ENCODE measurements around the gene CSTPP1. TPM values are rescaled to one million over a fixed set of nuclear protein-coding genes. Genes with fewer than 3 reads are reported as not detected.

Gene CSTPP1
- total and polyA plus RNA-seq, 3 donors from 2014 or later: 39.0 to 70.0 (median 44.9) TPM

DNA sequence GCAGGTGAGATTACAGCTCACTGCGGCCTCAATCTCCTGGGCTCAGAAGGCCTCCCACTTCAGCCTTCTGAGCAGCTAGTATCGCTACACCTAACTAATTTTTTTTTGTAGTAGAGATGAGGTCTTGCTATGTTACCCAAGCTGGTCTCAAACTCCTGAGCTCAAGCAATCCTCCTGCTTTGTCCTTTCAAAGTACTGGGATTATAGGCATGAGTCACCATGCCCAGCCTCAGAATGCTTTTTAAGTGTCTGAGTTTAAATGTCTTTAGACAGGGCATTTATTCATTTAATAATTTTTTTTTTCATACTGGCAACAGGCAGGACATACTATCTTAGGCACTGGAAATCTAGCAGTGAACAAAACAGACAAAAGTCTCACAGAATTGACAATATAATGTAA is 45.9 kb upstream of the CSTPP1 start:
- Histone ChIP-seq H3K27ac (no peak overlapping the region), H3K4me1 (peaks cover 3% of the 10 kb centered on the region), H3K27me3 (no peaks in the 10 kb centered on the region), H3K4me3 (no peak overlapping the region), H3K9me3 (no peaks in the 10 kb centered on the region), H3K36me3 (ENCODE audit: low read depth, missing control alignments) (no peaks in the 10 kb centered on the region)
- WGBS, 2 donors: 91 to 95% methylated on average over 2 of the region's 2 CpGs
- no peak for TF ChIP-seq POLR2A (IDR thresholded peaks at IDR 0.05)
- TF ChIP-seq, protein P1, sequence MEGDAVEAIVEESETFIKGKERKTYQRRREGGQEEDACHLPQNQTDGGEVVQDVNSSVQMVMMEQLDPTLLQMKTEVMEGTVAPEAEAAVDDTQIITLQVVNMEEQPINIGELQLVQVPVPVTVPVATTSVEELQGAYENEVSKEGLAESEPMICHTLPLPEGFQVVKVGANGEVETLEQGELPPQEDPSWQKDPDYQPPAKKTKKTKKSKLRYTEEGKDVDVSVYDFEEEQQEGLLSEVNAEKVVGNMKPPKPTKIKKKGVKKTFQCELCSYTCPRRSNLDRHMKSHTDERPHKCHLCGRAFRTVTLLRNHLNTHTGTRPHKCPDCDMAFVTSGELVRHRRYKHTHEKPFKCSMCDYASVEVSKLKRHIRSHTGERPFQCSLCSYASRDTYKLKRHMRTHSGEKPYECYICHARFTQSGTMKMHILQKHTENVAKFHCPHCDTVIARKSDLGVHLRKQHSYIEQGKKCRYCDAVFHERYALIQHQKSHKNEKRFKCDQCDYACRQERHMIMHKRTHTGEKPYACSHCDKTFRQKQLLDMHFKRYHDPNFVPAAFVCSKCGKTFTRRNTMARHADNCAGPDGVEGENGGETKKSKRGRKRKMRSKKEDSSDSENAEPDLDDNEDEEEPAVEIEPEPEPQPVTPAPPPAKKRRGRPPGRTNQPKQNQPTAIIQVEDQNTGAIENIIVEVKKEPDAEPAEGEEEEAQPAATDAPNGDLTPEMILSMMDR (IDR thresholded peaks at IDR 0.05): no peak
- no peak for DNase-seq
- intact Hi-C loops (cut with DNase I; ENCODE audit: low total_unique reads): loop anchor here (10.0 kb wide), 1 partner anchor 464 kb away; the partner anchor contains the start of gene MYBPC3

DNA sequence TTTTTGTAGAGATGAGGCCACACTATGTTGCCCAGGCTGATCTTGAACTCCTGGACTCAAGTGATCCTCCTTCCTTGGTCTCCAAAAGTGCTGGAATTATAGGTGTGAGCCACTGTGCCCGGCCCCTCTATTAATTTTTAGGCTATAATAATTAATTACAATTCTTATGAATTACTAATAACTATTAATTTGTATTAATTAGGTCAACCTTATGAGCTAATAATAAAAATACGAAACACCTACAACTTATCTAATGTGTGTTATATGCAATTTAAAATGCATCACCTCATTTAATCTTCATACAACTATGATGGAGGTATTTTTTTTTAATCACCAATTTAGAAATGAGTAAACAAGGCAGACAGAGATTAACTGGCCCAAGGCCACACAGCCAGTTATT is 44.5 kb upstream of the CSTPP1 start:
- WGBS, 2 donors: 92% methylated on average over 2 of the region's 2 CpGs
- H3K36me3 ChIP-seq (ENCODE audit: low read depth, missing control alignments): no peaks in the 10 kb centered on the region
- no peak for TF ChIP-seq POLR2A (IDR thresholded peaks at IDR 0.05)
- TF ChIP-seq, protein P1 (IDR thresholded peaks at IDR 0.05): no peak

DNA sequence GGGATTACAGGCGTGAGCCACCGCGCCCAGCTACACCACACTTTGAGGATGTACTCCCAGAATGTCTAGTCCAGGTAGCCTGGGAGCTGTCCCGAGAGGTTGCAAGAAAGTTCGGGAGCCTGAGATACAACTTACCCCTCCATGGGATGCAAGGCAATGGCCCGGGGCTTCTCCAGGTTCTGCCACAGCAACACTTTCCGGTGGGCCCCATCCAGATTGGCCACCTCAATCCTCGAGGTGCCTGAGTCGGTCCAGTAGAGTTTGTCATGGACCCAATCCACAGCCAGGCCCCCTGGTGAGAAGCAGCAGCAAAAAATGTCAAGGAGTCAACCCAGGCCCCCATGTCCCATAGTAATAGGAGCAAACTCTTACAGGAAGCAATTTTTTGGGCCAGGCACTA is 43.7 kb upstream of the CSTPP1 start:
- peaks cover 7% of the 10 kb centered on the region for H3K4me1 ChIP-seq
- DNase-seq: no peak
- 89 to 94% methylated on average over 7 to 9 of the region's 9 CpGs for WGBS, 2 donors
- H3K27ac ChIP-seq: no peak overlapping the region
- no peak overlapping the region for H3K4me3 ChIP-seq
- H3K27me3 ChIP-seq: no peaks in the 10 kb centered on the region
- intact Hi-C loops (cut with DNase I; ENCODE audit: low total_unique reads): loop anchor here (10.0 kb wide), 1 partner anchor 462 kb away; the partner anchor contains the start of gene MYBPC3
- H3K36me3 ChIP-seq (ENCODE audit: low read depth, missing control alignments): no peaks in the 10 kb centered on the region
- no peaks in the 10 kb centered on the region for H3K9me3 ChIP-seq
- TF ChIP-seq, protein P1 (IDR thresholded peaks at IDR 0.05): no peak
- TF ChIP-seq POLR2A (IDR thresholded peaks at IDR 0.05): no peak

More for the DNA sequence above, 44.5 kb upstream of the CSTPP1 start:
- H3K4me1 ChIP-seq: peaks cover 7% of the 10 kb centered on the region
- H3K27ac ChIP-seq: no peak overlapping the region
- H3K9me3 ChIP-seq: no peaks in the 10 kb centered on the region
- H3K27me3 ChIP-seq: no peaks in the 10 kb centered on the region
- H3K4me3 ChIP-seq: no peak overlapping the region
- no peak for DNase-seq
- intact Hi-C loops (cut with DNase I; ENCODE audit: low total_unique reads): loop anchor here (10.0 kb wide), 1 partner anchor 463 kb away; the partner anchor contains the start of gene MYBPC3

DNA sequence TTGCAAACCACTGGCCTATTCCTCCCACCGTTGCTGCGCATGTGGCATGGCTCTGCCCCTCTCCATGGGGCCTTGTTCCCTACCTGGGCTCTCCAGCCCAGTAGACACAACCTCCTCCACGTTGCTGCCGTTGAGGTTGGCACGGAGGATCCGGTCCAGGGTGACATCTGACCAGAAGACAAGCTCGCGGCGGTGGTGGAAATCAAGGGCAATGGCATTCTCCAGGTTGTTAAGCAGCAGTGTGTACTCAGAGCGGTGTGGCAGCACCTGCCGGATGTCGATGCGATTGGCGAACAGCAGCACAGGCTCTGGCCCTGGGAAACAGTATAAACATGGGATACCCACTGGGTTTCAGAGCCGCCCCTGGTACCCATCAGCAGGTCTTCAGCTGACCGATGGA is 42.1 kb upstream of the CSTPP1 start:
- Histone ChIP-seq H3K36me3 (ENCODE audit: low read depth, missing control alignments) (no peaks in the 10 kb centered on the region), H3K4me3 (no peak overlapping the region), H3K27ac (no peak overlapping the region), H3K4me1 (peaks cover 7% of the 10 kb centered on the region), H3K27me3 (no peaks in the 10 kb centered on the region), H3K9me3 (no peaks in the 10 kb centered on the region)
- no peak for TF ChIP-seq POLR2A (IDR thresholded peaks at IDR 0.05)
- intact Hi-C loops (cut with DNase I; ENCODE audit: low total_unique reads): loop anchor here (10.0 kb wide), 1 partner anchor 460 kb away; the partner anchor contains the start of gene MYBPC3
- DNase-seq: no peak
- WGBS, 2 donors: 96 to 98% methylated on average over 16 of the region's 16 CpGs

DNA sequence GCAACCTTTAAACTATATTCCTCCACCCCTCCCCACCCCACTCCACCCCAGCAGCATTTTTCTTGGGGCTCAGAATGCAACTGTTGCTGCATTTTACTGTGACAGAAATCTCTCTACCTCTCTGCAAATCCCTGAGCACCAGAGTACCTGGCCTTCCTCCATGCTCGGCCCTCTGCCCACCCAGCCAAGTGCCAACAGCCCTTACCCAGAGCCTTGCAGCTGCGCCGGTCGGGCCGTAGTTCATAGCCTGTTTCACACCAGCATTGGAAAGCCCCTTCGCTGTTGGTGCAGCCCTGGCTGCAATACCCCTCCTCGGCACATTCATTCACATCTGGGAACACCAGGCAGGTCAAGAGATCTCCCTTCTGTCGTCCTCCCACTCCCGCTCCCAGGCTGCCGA is 41.6 kb upstream of the CSTPP1 start:
- no peak for DNase-seq
- peaks cover 7% of the 10 kb centered on the region for H3K4me1 ChIP-seq
- intact Hi-C loops (cut with DNase I; ENCODE audit: low total_unique reads): loop anchor here (10.0 kb wide), 1 partner anchor 460 kb away; the partner anchor contains the start of gene MYBPC3
- no peaks in the 10 kb centered on the region for H3K27me3 ChIP-seq
- 91 to 94% methylated on average over 10 of the region's 10 CpGs for whole genome bisulfite sequencing, 2 donors
- H3K36me3 ChIP-seq (ENCODE audit: low read depth, missing control alignments): no peaks in the 10 kb centered on the region
- no peaks in the 10 kb centered on the region for H3K9me3 ChIP-seq
- TF ChIP-seq, protein P1 (IDR thresholded peaks at IDR 0.05): no peak
- no peak for TF ChIP-seq POLR2A (IDR thresholded peaks at IDR 0.05)
- H3K27ac ChIP-seq: no peak overlapping the region
- no peak overlapping the region for H3K4me3 ChIP-seq
